SK-N-SH (cell line): Measurements from ENCODE around the gene PPIAL4G.
"Not testable (repeated sequence)": the region's sequence is repeated elsewhere in the genome, so short reads cannot be mapped to it uniquely, and the experiment has no call there.

Source experiments
- CHD2 ChIP-seq: fragments of 150-350 bp; IDR thresholded peaks from 2 replicates; pipeline ENCODE4 v1.6.1; 2018; ENCODE audit warnings: low read length; ENCODE audit not compliant: partially characterized antibody
- ELF1 ChIP-seq: IDR thresholded peaks from 2 replicates; pipeline ENCODE4 v1.4.0; 2012
- EP300 ChIP-seq, 2 experiments: IDR thresholded peaks; 2 replicates each; pipeline versions ENCODE4 v1.4.0 to v1.6.1; 2012; ENCODE audit warnings: borderline replicate concordance in 1 of 2, low read depth in 1 of 2, low read length in 1 of 2
- EZH2phosphoT487 ChIP-seq: fragments of 200-600 bp; sonication (generic); IDR thresholded peaks from 2 replicates; pipeline ENCODE4 v1.6.1; 2017; ENCODE audit warnings: low read depth, mixed run types, mild to moderate bottlenecking, antibody characterized with exemption, moderate library complexity, borderline replicate concordance
- FOXM1 ChIP-seq: IDR thresholded peaks from 2 replicates; pipeline ENCODE4 v1.4.0; 2012; ENCODE audit warnings: low read depth, mild to moderate bottlenecking
- MAX ChIP-seq: IDR thresholded peaks from 2 replicates; pipeline ENCODE4 v1.4.0; 2012; ENCODE audit warnings: low read depth
- RAD21 ChIP-seq: IDR thresholded peaks from 2 replicates; pipeline ENCODE4 v1.6.1; 2012; ENCODE audit warnings: mild to moderate bottlenecking, low read length
- REST ChIP-seq: IDR thresholded peaks from 2 replicates; pipeline ENCODE4 v1.6.1; 2012; ENCODE audit warnings: mild to moderate bottlenecking, low read depth, low read length, moderate library complexity
- RFX5 ChIP-seq: IDR thresholded peaks from 2 replicates; pipeline ENCODE4 v1.6.1; 2012; ENCODE audit warnings: mild to moderate bottlenecking, improper control_type of control experiment, low read length
- SMC3 ChIP-seq: IDR thresholded peaks from 2 replicates; pipeline ENCODE4 v1.6.1; 2012; ENCODE audit warnings: low read depth, low read length, improper control_type of control experiment
- TAF1 ChIP-seq: IDR thresholded peaks from 2 replicates; pipeline ENCODE4 v1.6.1; 2012; ENCODE audit warnings: low read depth, mild to moderate bottlenecking, low read length, moderate library complexity, borderline replicate concordance
- TF ChIP-seq, protein P1 (sequence below): fragments of 200-600 bp; sonication (generic); IDR thresholded peaks from 2 replicates; pipeline ENCODE4 v1.6.1; 2017; ENCODE audit warnings: antibody characterized with exemption, mild to moderate bottlenecking, moderate library complexity
- TF ChIP-seq, protein P2 (sequence below): fragments of 150-350 bp; IDR thresholded peaks from 2 replicates; pipeline ENCODE4 v1.6.1; 2017; ENCODE audit warnings: antibody characterized with exemption, low read length, low read depth, borderline replicate concordance

GRCh38 chr1:148439654-148440325, 43.3 kb downstream of the PPIAL4G start:
- TF ChIP-seq, protein P1, sequence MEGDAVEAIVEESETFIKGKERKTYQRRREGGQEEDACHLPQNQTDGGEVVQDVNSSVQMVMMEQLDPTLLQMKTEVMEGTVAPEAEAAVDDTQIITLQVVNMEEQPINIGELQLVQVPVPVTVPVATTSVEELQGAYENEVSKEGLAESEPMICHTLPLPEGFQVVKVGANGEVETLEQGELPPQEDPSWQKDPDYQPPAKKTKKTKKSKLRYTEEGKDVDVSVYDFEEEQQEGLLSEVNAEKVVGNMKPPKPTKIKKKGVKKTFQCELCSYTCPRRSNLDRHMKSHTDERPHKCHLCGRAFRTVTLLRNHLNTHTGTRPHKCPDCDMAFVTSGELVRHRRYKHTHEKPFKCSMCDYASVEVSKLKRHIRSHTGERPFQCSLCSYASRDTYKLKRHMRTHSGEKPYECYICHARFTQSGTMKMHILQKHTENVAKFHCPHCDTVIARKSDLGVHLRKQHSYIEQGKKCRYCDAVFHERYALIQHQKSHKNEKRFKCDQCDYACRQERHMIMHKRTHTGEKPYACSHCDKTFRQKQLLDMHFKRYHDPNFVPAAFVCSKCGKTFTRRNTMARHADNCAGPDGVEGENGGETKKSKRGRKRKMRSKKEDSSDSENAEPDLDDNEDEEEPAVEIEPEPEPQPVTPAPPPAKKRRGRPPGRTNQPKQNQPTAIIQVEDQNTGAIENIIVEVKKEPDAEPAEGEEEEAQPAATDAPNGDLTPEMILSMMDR = not testable (repeated sequence)
- TF ChIP-seq TAF1; REST; MAX; FOXM1; SMC3; CHD2; RFX5; EP300 (IDR thresholded peaks at IDR 0.05; ENCODE audit: borderline replicate concordance in 1 of 2, low read depth in 1 of 2, low read length in 1 of 2); EZH2phosphoT487; ELF1; RAD21: not testable (repeated sequence)
- TF ChIP-seq, protein P2, sequence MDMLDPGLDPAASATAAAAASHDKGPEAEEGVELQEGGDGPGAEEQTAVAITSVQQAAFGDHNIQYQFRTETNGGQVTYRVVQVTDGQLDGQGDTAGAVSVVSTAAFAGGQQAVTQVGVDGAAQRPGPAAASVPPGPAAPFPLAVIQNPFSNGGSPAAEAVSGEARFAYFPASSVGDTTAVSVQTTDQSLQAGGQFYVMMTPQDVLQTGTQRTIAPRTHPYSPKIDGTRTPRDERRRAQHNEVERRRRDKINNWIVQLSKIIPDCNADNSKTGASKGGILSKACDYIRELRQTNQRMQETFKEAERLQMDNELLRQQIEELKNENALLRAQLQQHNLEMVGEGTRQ = not testable (repeated sequence)
